Stimulated activated CD8-positive, alpha-beta memory T cell treated with anti-CD3 and anti-CD28 coated beads, Interleukin-15, amount 100 ng/mL, for 4 hours (primary cell): ENCODE measurements around the gene HDAC9.

Source experiments
- DNase-seq, 2 donors: peaks; one replicate each; pipeline ENCODE4 v3.0.0-alpha.2; 2020; ENCODE audit warnings: low read depth in 2 of 2

Gene HDAC9

GRCh38 chr7:18788026-18788425, 292.5 kb downstream of the HDAC9 start:
- DNase-seq = no peak

GRCh38 chr7:18792871-18793595, 297.5 kb downstream of the HDAC9 start:
- DNase-seq = no peak

- DNase-seq = no peak
Observed at GRCh38 chr7:18796216-18796615, 300.7 kb downstream of the HDAC9 start.

DNA sequence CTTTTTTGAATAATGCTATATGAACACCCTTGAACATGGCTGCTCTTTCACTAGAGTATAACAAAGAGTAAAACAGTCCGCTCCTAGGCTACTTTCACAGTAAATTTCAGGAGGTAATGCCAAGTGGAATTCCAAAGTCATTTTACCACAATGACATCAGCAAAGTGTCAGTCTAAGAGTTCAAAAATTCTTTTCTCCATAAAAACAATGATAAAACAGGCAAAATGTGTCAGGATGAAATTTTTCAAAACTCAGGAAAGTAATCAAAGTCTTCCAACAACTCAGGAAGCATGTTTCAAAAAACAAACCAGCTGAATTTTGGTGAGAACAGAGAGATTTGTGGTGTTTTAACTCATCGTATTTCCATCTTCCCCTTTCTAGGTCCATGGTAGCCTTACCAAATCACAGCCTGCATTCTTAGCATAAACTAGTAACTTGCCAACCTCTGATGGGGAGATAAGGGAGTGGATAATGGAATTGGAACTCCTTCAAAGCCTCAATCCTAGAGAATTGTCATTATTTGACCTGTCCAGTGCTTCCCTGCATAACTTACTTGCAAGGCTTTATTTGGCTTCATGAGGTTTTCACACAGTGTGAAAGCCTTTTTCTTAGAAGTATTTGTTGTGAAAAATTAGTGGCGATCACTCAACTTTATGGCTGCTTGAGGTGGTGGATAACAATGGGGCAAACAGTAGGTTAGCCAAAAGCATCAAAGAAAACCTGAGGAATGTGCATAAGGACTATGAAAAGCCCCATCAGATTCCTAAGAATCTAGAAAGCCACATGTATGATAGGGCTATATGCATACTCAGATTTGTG, 302.7 kb downstream of the HDAC9 start:
- no peak for DNase-seq

DNA sequence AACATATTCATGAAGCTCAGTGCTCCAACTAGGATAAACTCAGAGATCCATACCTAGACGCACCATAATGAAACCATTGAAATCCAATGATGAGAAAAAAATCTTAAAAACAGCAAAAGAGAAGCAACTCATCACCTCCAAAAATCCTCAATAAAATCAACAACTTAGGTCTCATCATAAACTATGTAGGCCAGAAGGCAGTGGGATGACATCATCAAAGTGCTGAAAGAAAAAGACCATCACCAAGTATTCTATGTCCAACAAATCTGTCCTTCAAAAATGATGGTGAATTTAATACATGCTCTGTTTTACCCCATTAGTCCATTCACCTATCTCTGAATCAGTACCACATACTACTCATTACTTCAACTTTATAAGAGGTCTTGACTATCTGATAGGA, 304.4 kb downstream of the HDAC9 start:
- no peak for DNase-seq

GRCh38 chr7:18803923-18804322, 308.4 kb downstream of the HDAC9 start:
- DNase-seq = no peak

GRCh38 chr7:18806177-18806576, 310.6 kb downstream of the HDAC9 start:
- no peak for DNase-seq

- DNase-seq = no peak
Observed at GRCh38 chr7:18808026-18808425, 312.5 kb downstream of the HDAC9 start.

- no peak for DNase-seq
Observed at GRCh38 chr7:18815261-18815960, 319.9 kb downstream of the HDAC9 start.

DNA sequence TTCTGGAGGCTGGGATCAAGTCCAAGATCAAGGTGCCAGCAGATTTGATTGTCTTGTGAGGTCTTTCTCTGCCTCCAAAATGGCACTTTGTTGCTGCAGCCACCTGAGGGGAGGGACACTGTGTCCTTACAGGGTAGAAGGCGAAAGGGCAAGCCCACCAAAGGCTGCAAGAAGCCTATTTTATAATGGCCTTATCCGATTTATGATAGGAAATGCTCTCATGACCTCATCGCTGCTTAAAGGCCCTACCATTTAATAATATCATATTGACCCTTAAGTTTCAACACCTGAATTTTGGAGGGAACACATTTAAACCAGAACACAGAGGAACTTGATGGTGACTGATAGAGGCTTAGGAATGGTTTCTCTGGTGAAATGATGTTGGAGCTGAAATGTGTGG, 325.4 kb downstream of the HDAC9 start:
- DNase-seq = no peak

DNA sequence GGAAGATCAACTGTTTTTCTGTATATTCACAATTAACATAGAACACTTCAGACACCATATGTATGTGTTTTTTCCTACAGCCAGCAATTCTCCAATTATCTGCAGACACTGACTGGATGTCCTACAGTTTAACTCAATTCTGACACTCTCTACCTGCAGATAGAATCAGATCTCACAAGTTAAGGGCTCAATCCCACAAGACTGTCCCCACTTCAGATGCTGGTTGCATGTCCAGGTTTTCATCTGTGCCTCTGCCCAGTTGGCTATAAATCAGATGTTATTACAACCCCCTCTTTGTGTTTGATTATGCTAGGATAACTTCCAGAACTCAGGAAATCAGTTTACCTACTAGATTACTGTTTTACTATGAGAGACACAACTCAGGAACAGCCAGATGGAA, 326.0 kb downstream of the HDAC9 start:
- no peak for DNase-seq

DNA sequence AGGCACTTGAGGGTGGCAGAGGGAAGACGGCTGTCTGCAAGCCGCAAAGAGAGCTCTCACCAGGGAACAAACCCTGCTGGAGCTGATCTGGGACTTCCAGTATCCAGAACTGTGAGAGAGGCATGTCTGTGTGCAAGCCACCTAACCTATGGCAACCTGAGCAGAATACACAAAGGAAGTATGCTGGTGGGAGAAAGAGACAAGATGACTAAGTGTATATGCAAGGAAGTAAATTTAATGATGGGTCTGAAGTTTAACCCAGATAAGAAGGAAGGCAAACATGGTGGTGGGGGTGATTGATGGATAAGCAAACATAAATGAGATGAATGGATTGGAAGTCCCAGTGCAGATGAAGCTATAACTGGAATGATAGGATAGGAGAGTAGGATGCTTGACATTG, 328.6 kb downstream of the HDAC9 start:
- DNase-seq = no peak

DNA sequence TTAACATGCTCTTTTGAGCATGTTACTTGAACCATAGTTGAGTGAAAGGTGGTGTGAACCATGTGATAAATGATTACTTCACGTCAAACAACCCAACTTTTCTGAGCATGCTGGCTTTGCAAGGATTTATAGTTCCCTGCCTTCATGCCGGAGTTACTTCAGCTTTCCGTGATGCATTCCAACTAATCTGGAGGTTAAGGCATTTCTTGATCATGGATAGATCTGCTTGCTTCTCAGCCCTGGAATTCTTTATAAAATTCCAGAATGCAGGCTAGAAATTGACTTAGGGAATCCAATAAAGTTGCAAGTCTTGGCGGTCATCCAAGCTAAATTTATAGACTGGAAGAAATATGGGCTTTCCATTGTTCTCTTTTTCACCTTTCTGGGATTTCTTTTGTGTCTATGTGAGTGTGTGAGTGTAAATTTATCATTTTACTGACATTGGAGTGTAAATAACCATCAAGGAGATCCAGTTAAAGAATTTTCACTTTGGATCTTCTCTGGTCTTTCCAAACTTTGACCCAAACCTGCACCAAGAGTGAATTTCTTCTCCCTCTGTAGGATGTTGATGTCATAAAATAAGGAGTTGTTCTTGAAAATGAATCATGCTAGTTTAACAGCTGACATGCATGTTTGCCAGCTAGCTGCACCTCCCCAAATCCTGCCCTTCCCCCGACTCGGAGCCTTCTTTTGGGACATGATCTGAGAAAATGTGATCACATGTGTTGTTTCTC, 332.9 kb downstream of the HDAC9 start:
- no peak for DNase-seq

DNA sequence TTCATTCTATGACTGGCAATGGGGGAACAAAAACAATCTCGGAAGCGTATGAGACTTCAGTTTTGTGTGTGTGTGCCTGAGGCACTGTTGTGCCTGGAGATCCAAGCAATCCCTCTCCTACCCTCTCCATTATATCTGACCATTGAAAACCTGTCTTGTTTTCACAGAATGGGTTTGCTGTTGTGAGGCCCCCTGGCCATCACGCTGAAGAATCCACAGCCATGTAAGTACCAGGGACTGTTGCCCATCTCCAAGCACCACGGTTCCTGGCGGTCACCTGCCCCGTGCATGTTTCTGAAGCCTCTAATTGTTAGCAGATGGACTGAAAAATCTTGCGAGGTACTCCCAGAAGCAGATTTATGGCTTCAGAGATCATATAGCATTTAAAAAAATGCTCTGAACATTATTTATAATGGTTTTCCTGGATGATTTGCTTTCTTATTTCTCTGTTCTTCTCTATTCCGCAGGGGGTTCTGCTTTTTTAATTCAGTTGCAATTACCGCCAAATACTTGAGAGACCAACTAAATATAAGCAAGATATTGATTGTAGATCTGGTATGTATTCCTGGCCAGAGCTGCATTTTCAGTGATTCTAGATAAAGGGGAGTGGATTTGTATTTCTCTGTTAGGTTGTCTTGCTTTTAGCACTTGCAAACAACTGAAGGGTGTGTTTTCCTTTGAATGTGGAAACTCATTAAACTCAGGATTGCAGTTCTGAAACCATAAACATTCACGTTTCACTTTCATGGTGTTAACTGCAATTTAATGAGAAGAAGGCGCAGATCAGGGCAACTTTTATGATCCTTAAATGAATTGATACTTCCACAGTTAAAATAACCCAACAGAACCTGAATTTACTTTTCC, 333.7 kb downstream of the HDAC9 start:
- DNase-seq = no peak

GRCh38 chr7:18829858-18830285, 334.3 kb downstream of the HDAC9 start:
- no peak for DNase-seq

- DNase-seq = no peak
Observed at GRCh38 chr7:18831419-18831818, 335.9 kb downstream of the HDAC9 start.

- DNase-seq = no peak
Observed at GRCh38 chr7:18831943-18832342, 336.4 kb downstream of the HDAC9 start.

- no peak for DNase-seq
Observed at GRCh38 chr7:18834577-18834976, 339.0 kb downstream of the HDAC9 start.

DNA sequence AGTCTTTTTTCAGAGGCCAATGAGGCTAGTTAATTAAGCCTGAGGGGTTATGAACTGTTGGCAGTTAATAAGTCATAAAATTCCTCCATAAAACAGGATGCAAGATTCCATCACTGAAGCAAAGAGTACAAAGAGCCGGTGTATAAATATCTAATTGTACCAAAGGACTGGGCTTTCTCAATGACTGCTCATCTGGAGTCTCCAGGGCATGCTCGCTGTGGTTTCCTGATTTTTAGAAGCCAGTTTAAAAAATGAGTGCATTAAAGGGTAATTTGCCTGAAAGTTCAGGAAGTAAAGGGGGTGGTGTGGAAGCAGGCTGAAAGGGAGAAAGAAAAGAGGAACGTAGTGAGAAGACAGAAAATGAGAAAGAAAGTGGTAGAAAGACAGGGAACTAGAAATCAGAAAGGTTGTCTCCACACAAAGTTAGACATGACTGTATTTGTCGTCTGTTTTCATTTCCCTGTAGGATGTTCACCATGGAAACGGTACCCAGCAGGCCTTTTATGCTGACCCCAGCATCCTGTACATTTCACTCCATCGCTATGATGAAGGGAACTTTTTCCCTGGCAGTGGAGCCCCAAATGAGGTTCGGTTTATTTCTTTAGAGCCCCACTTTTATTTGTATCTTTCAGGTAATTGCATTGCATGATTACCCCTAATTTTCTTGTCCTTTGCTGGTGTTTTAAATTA, 339.6 kb downstream of the HDAC9 start:
- DNase-seq = no peak

DNA sequence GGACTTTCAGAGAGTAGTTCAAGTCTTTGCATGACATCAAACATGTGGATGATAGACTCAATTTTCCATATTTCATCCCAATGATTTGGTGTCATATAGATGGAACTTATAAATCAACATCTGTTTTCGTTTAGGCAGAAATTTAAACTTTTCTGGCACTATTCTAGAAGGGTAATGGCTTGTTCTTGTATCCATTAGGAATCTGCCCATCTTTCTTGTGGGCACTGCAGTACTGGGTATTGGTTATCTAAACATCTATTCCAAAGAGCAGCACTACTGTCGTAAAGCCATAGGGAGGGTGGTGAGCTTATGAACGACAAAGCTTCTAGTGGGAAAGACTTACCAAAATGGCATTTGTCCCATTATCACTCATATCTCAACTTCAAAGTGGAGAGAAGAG, 348.4 kb downstream of the HDAC9 start:
- DNase-seq = no peak
